Measurements from ENCODE around the gene FOXE3.

DNA sequence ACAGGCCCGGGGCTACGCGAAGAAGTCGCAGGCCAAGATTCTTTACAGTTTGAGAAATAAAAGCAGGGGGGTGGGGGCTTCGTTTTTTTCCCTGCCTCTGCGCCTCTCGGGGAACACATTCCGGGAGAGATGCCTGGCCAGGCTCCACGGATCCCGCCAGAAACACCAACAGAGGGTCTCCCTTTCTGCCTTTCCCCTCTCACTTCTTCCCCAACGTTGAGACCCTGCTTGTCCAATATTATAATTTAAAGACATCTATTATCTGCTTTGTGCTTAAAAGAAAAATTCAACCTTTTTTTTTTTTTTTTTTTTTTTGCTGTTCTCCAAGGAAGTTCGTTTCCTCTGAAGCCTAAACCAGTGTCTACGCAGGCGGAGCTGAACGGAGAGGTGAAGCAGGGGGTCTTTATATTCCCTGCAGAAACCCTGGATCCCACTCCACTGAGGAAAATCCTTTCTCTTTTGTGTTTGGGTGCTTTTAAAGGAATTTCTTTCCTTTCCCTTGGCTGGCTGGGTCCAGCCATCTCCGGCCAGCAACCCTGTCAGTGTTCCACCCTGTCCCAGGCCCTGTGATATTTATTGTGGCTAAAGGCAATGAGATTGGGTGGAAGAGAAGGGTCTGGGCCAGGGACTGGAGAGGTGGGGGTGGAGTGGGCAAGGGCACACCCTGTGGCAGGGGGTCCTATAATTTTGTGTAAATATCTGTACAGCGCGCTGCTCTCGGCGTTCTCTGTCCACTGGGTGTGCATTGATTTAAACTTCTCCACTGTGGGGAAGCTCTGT lies 23.9 kb downstream of the FOXE3 start:
- TF ChIP-seq YY1 (IDR thresholded peaks at IDR 0.05; ENCODE audit: insufficient read depth, insufficient read length) (no peak), ZNF274 (IDR thresholded peaks at IDR 0.05; ENCODE audit: low read depth, low read length) (no peak)
